Testis (tissue), 3 donors: ENCODE results near the gene KCNAB1. TPM values are rescaled to one million over a fixed set of nuclear protein-coding genes. Genes with fewer than 3 reads are reported as not detected.

Experiments
- DNase-seq: peaks from one replicate; pipeline ENCODE4 v3.0.0-alpha.2; 2019
- H3K27ac ChIP-seq, 2 donors: fragments of 200-600 bp; sonication (generic); one replicate each; pipeline ENCODE4 v1.5.1; 2019
- H3K27me3 ChIP-seq: fragments of 200-600 bp; sonication (generic); one replicate; pipeline ENCODE4 v1.5.1; 2019
- H3K36me3 ChIP-seq: fragments of 200-600 bp; sonication (generic); one replicate; pipeline ENCODE4 v1.5.1; 2017; ENCODE audit warnings: low read depth; ENCODE audit errors: missing control alignments
- H3K4me1 ChIP-seq: fragments of 200-600 bp; sonication (generic); one replicate; pipeline ENCODE4 v1.5.1; 2019
- H3K4me3 ChIP-seq, 2 donors: fragments of 200-600 bp; sonication (generic); one replicate each; pipeline ENCODE4 v1.5.1; 2017 to 2019
- H3K9me3 ChIP-seq: fragments of 200-600 bp; sonication (generic); one replicate; pipeline ENCODE4 v1.5.1; 2017
- CTCF ChIP-seq, 3 experiments: fragments of 450-650 bp in 2 of 3; fragments of 200-600 bp in 1 of 3; sonication (generic) in 1 of 3; IDR thresholded peaks; one replicate each; pipeline ENCODE4 v1.5.1; 2016 to 2019; ENCODE audit warnings: antibody characterized with exemption in 3 of 3, mild to moderate bottlenecking in 2 of 3, moderate library complexity in 1 of 3
- POLR2A ChIP-seq: fragments of 450-650 bp; IDR thresholded peaks from one replicate; pipeline ENCODE4 v1.6.1; 2017; ENCODE audit warnings: antibody characterized with exemption, mild to moderate bottlenecking, moderate library complexity
- WGBS, 2 donors: methylation state at CpG; one replicate each; pipeline ENCODE4 v1.1.5; 2018; 5-methylcytosine and 5-hydroxymethylcytosine counted together
- intact Hi-C: fragments of 100-400 bp; cut with DNase I; formaldehyde crosslinking; loops from one replicate; pipeline ENCODE4 v1.15.1; 2023; ENCODE audit warnings: low total_unique reads
- polyA plus RNA-seq: library from polyadenylated mRNA; stranded (reverse); fragments of 350-450 nt; fragmentation: Illumina TruSeq; extraction: RNeasy Lipid Tissue Mini Kit (QIAGEN cat#74804); gene quantifications from one replicate; pipeline ENCODE4 v1.2.3, GENCODE V29; 2014; ENCODE audit warnings: low read depth, low replicate concordance; ENCODE audit not compliant: insufficient read depth
- total RNA-seq, 2 donors: library from RNA; depleted of rRNA; stranded (reverse); fragments of >200 nt; gene quantifications; one replicate each; pipeline ENCODE4 v1.2.3, GENCODE V29; 2016

KCNAB1 gene
- total and polyA plus RNA-seq, 3 donors from 2014 or later = 3.8 to 8.9 (median 5.7) TPM

- no peak for TF ChIP-seq POLR2A
- no peak for TF ChIP-seq CTCF (IDR thresholded peaks at IDR 0.05)
- H3K4me3 ChIP-seq = no peak overlapping the region
- intact Hi-C loops = no loop called here
- H3K9me3 ChIP-seq = no peaks in the 10 kb centered on the region
- no peak for DNase-seq
- no peak overlapping the region for H3K27ac ChIP-seq
- H3K27me3 ChIP-seq = no peaks in the 10 kb centered on the region
- peaks cover 4% of the 10 kb centered on the region for H3K4me1 ChIP-seq
- no peaks in the 10 kb centered on the region for H3K36me3 ChIP-seq
These were observed 461.6 kb downstream of the KCNAB1 start for GRCh38 chr3:156581954-156582353.

GRCh38 chr3:156582532-156583183 is 462.3 kb downstream of the KCNAB1 start:
- 91 to 97% methylated on average over 4 of the region's 4 CpGs for WGBS, 2 donors
- intact Hi-C loops = no loop called here
- Histone ChIP-seq H3K9me3 (no peaks in the 10 kb centered on the region), H3K4me3 (no peak overlapping the region), H3K27ac (no peak overlapping the region), H3K27me3 (no peaks in the 10 kb centered on the region), H3K4me1 (peaks cover 8% of the 10 kb centered on the region), H3K36me3 (no peaks in the 10 kb centered on the region)
- no peak for DNase-seq
- TF ChIP-seq CTCF (IDR thresholded peaks at IDR 0.05) (no peak), POLR2A (no peak)

- no peaks in the 10 kb centered on the region for H3K36me3 ChIP-seq
- peaks cover 8% of the 10 kb centered on the region for H3K4me1 ChIP-seq
- intact Hi-C loops = no loop called here
- no peak overlapping the region for H3K4me3 ChIP-seq
- H3K9me3 ChIP-seq = no peaks in the 10 kb centered on the region
- no peaks in the 10 kb centered on the region for H3K27me3 ChIP-seq
- H3K27ac ChIP-seq = no peak overlapping the region
- no peak for DNase-seq
- TF ChIP-seq POLR2A (no peak), CTCF (IDR thresholded peaks at IDR 0.05) (no peak)
These were observed 463.1 kb downstream of the KCNAB1 start for GRCh38 chr3:156583469-156583868.

- Histone ChIP-seq H3K4me1 (peaks cover 8% of the 10 kb centered on the region), H3K9me3 (no peaks in the 10 kb centered on the region), H3K4me3 (no peak overlapping the region), H3K27ac (no peak overlapping the region), H3K36me3 (no peaks in the 10 kb centered on the region), H3K27me3 (no peaks in the 10 kb centered on the region)
- no peak for DNase-seq
- WGBS, 2 donors = 53 to 59% methylated on average over 5 of the region's 5 CpGs
- intact Hi-C loops = no loop called here
- no peak for TF ChIP-seq POLR2A
- TF ChIP-seq CTCF (IDR thresholded peaks at IDR 0.05) = no peak
These were observed 466.8 kb downstream of the KCNAB1 start for GRCh38 chr3:156586905-156587759.
